HG03342 (cell line): ENCODE data around the gene RITA1.
A peak's percentile ranks its signal among the peaks of the same experiment; 100 is the strongest.

Experiments used
- ATAC-seq: cut with Tn5 transposase; IDR thresholded peaks from one replicate; pipeline ENCODE4 v1.9.1; 2021; ENCODE audit warnings: mild to moderate bottlenecking, moderate library complexity; ENCODE audit not compliant: unreplicated experiment

Gene RITA1

DNA sequence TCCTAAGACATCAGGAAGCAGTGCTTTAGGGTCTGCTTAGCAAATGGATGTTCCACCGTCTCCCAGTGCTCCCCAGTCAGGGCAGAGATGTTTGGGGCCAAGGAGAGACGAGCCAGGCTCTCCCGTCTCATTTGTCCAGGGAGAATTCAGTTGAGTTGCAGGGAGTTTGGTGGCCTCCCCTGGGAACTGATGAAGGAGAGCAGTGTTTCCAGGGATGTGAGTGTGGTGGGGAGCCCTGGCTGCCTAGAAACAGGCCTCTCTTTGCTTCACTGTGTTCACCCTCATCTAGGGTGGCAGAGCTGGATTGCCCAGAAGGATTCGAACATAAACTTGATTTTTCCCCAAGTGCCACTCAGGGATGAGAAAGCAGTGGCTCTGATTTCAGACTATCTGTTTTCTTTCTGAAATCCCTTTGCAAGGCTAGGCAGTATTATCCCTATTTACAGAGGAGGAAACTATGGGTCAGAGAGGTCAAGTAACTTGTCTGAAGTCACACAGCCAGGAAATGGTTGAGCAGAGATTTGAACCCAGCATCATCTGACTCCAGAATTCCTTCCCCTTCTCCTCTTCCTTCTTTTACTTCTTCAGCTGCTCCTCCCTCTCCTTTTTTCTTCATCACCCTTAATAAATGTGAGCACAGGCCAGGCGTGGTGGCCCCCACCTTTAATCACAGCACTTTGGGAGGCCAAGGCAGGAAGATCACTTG, 42.3 kb downstream of the RITA1 start:
- no peak for ATAC-seq

DNA sequence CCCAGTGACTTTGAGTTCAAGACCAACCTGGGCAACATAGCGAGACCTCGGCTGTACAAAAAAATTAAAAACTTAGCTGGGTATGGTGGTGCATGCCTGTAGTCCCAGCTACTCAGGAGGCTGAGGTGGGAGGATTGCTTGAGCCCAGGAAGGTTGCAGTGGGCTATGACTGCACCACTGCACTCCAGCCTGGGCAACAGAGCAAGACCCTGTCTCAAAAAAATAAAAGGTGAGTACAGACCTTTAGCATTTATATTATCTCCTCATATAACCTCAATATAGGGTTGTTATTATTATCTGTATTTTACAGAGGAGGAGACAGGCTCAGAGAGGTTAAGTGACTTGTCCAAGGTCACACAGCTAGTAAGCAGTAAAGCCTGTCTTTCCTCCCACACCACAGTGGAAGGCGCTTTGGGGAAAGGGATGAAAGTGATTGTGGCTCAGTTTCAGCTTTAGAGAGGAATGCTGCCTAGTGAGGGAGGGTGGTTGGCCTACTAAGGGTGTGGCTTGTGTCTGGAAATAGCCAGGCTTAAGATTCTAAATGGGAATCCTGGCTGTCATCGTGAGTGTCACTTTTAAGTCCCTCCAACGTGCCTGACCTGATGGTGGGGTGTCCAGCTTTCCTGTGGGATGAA, 43.0 kb downstream of the RITA1 start:
- ATAC-seq = no peak

DNA sequence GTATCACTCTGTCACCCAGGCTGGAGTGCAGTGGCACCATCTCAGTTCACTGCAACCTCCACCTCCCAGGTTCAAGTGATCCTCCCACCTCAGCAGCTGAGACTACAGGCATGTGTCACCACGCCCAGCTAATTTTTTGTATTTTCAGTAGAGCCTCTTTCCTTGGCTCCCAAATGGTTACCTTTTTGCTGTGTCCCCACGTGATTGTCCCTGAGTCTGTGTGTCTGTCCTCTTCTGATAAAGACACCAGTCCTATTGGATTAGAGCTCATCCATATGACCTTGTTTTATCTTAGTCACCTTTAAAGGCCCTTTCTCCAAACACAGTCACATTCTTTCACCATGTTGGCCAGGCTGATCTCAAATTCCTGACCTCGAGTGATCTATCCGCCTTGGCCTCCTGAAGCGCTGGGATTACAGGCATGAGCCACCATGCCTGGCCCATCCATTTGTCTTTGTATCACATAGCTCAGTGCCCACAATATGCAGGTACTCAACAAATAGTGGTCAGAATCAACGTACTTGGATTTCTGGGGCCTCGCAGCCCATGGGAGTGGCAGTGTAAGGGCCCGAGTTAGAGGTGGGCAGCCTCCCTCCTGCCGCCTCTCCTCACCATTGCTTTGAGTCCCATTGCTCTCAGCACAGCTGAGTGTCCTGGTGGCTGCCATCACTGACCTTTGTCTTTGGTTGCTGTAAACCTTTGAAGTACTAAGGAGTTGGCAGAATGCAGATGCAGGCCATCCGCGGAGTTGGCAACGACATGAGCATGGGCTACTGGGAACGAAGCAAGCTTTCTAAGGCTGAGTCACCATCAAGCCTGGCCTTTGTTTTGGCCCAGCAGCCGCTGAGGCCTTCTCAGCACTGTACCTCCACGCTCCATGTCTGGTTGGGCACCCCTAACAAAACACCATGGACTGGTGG, 45.1 kb downstream of the RITA1 start:
- peak; percentile 23 for ATAC-seq

DNA sequence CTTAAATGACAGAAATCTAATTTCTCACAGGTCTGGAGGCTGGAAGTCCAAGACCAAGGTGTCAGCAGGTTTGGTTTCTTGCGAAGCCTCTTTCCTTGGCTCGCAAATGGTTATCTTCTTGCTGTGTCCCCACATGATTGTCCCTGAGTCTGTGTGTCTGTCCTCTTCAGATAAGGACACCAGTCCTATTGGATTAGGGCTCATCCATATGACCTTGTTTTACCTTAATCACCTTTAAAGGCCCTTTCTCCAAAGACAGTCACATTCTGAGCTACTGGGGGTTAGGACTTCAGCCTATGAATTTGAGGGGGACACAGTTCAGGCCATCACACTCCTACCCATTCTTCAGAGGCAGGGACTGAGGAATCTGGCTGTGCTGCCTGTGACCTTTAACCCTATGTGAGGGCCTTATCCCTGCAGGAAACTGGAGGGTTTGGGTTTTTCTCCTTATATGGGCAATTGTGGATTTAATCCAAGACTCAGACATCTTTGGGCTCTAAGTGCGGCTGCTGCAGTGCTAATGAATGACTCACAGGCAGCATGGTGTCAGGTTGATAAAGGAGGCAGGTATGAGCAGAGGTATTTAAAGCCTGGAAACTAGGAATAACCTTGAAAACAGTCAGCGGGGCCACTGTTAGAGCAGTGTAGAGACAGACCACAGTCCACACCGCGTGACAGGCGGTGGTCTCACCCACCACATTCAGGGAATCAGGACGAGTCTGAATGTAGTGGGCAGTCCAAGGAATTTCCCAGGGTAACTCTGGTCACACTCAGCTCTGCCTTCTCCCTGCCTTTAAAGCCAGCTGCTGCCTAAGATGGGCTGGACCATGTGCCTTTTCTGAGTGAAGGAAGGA, 45.9 kb downstream of the RITA1 start:
- no peak for ATAC-seq

DNA sequence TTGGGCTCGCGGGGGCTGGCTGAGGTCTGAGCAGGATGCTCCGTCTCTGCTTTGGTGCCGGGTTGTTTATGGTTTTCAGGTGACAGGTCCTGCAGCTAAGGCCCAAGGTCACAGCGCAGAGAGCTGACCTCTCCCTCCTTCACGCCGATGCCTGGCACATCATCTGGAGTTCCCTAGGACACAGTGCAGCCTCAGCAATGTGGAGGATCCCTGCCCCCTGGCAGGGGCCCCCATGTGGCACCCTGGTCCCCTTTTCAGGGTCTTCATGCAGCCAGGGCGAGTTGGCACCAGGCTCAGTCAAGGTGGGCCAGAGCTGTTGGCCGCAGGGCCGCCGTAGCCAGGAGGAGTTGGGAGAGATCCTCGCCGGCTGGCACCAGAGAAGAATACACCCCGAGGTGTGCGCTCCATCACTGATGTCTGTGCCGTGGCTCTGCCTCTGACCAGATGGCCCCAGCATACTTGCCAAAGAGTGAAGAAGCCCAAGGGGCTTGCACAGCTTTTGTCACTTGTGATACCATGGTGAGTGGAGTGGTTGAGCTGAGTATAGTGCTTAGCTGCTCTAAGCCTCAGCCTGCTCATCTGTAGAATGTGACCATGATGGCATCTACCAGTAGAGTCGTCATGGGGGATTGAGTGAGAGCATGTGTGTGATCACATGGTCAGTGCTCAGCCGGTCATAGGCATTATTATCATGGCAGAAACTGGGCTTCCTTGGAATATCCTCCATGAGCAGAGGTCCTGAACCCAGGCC, 46.7 kb downstream of the RITA1 start:
- no peak for ATAC-seq

DNA sequence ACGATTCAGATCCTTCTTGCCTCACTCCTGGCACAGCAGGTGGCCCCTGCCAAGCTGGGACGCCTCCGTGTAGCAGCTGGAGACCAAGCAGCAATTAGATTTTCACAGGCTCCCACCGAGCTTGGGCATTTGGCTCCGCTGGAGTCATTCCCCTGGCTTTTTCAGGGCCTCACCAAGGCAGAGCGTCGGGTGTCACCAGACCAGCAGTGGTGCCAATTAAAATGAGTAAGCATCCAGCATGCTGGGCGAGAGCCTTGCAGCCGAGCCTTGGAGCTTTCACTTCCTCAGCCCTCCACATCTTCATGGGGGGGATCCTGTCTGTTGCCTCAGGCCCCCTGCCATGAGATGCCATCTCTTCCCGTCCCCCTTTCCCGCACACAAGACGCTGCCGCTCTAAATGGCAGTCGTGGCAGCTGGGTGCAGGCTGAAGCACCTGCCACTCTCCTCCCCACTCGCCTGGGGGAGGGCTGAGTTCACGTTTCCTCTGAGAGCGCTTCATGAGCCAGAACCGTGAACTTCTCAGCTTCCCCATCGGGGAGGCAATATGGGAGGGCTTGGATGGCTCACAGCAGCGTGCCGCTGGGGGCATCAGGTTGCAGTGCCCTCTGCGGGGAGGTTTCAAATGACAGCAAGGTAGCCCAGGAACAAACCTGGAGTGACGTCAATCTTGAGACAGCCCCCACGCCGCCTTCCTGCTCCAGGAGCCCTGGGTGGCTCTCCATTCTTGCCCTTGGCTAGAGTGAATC, 47.5 kb downstream of the RITA1 start:
- ATAC-seq = peak; percentile 65

DNA sequence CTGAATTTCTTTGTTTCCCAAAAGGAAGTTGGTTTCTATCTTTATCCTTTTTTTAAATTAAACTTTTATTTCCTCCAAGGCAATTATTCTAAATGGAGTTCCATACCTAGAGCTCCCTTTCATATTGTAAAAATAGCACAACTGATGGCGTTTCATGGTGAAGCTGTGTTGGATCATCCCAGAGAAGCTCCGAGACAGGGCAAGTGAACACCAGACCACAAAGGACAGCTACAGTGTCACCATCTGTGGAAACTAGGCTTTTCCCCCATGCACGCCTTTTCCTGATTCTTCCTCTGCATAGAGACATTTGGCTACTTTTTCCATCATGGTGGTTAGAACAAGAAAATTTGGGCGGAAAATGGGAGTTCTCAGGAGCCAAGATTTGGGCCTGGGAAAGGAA, 48.4 kb downstream of the RITA1 start:
- no peak for ATAC-seq

DNA sequence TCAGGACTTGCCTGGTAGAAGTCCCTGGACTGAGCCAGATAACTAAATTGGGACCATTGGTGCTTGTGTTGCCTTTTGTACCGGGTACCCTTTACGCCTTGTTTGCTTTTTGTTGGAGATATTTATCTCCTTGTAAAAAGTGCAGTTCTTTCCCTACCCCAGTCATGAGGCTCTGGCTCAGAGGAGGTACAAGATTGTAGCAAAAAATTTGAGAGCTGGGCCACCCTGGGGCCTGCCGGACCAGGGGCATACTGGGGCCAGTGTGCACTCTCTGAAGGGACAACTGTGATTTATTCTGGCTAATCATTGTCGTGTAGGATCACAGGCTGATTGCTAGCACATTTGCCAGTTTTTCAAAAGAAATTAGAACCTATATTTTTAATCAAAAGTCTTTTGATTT, 49.0 kb downstream of the RITA1 start:
- ATAC-seq = no peak

DNA sequence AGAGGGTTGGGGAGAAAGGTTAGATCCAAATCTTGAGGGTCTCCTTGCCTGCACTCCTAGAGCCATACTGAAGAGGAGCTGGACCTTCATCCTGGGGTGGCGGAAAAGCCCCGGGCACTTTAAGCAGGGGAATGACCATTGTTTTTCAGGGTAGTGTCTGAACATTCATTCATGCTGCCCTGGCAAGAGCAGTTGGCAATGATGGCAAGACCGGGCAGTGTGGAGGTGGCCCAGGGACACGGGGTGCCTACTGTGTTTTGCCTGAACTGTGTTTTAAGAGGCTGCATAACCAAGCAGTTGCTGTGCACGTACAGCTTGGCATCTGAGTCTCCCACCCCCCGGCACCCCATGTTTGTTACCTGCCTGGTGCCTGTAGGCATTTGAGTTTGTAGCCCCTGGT, 50.5 kb downstream of the RITA1 start:
- no peak for ATAC-seq

DNA sequence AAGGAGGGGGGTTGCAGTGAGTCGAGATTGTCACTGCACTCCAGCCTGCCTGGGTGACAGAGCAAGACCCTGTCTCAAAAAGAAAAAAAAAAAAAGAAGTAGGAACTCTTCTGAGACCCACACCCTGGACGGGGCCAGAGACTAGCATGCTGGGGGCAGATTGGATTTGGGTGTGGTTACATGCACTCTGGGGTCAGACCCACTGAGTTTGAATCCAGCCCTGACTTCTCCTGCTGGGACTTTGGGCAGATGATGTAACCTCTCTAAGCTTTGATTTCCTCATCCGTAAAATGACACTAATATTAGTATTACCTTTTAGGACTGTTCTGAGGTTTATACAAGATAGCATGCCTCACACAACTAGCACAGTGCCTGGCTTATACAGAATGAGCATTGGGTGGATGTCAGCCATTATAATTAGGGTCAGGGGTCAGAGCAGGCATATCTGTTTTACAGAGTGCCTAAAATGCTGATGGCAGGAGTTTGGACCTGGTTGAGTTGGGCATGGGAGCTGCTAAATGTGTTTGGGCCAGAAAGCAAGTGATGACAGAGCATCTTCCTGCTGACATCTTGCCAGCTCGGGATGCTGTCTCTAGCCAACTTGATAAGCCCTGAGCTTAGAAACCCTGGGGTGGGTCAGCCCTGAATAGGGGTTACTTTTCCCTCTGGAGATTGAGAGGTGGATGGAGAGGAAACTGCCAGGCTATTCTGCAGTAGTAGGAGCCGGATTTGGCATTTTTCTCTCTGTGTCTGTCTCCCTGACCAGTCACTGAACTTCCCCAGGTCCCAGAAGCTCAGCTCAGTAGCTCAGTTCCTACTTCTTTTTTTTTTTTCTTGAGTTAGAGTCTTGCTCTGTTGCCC, 51.2 kb downstream of the RITA1 start:
- ATAC-seq = no peak

DNA sequence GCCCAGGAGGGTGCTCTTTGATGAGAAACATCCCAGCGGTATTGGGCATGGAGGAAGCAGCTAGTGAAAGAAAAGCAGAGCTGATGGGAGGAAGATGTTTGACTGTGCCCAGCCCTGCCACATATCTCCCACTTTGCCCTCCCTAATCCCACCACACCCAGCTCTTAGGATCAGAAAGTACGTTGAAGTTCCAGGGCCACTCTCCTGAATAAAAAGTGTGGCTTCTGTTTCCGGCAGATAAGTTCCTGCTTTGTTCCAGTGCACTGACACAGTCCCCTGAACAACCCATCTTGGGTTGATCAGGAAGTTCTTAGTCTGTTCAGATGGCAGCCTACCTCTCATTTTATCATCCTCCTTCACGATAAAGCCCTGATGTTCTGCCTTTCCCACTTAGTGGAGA, 52.2 kb downstream of the RITA1 start:
- no peak for ATAC-seq

DNA sequence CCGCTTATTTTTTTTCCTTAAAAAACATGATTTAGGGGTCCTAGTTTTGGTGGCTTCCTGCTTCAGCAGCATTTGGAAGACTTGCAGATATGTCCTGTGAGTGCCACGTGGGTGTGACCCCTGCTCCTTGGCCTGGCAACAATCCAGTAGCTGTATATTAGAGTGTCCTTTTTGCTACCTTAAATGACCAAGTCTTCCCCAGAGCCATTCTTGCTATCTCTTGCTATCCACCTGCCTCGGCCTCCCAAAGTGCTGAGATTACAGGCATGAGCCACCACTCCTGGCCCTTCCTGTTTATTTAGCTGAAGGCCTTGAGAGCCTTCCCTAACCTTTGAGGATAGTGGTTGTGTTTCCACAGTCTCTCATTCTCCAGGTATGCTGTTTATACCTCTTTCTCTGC, 52.8 kb downstream of the RITA1 start:
- no peak for ATAC-seq

DNA sequence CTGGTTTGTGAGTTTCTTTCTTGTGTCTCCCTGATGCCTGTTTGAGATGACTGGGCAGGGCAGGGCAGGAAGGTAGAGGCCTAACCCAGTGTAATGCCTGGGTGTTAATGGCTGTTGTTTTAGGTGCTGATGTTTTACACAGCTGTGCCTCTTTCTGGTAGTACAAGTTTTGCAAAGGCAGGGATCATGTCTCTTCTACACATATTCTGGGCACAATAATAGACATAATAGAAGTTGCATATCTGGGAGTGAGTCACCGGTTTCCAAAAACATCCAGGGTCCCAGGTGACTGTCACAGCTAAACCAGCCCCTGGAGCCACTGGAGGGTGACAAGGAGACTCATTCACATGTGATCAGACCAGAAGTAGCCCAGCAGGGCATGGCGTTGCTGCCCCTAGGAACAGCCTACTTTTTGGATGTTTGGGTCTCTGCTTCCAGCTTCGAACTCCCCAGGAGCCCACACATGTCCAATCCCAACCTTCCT, 53.8 kb downstream of the RITA1 start:
- no peak for ATAC-seq

DNA sequence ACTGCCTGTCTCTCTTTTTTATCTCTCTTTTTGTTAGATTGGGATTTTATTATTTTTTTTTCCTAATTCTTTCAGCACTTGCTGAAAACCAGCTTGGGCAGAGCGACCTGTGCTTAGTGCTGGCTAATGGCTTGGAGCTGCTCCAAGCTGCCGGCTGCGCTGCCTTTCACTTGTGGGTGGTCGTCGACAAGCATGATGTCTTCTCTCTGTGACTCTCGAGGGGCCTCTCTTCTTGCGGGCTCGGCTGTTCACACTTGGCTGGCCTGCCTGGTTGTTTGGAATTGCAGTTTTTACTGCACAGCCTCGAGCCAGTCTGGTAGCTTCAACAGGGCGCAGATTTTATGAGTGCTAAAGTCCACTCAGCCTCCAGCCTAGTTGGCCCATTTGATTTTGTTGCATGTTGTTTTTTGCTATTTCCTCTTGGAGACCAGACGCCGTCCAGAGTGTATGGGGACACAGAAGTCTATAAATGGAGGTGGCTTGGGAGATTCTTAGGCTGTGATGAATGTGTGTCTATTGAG, 54.4 kb downstream of the RITA1 start:
- ATAC-seq = no peak

DNA sequence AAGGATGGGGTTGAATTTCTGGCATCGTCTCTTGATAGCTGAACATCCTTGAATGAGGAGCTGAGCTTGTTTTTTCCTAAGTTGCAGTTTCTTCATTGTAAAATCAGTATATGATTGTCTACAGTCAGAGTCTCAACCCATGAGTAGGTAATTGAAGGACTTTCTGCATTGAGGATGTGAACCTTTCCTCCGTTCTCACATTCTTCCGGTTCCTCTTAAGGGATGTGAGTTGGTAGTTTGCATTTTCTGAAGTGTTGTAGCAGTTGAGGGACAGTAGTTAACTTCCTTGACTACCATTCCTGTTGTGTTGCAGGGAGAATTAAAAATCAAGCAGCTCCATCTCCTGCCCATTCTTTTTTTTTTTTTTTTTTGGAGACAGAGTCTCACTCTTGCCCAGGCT, 54.9 kb downstream of the RITA1 start:
- peak; percentile 77 for ATAC-seq

DNA sequence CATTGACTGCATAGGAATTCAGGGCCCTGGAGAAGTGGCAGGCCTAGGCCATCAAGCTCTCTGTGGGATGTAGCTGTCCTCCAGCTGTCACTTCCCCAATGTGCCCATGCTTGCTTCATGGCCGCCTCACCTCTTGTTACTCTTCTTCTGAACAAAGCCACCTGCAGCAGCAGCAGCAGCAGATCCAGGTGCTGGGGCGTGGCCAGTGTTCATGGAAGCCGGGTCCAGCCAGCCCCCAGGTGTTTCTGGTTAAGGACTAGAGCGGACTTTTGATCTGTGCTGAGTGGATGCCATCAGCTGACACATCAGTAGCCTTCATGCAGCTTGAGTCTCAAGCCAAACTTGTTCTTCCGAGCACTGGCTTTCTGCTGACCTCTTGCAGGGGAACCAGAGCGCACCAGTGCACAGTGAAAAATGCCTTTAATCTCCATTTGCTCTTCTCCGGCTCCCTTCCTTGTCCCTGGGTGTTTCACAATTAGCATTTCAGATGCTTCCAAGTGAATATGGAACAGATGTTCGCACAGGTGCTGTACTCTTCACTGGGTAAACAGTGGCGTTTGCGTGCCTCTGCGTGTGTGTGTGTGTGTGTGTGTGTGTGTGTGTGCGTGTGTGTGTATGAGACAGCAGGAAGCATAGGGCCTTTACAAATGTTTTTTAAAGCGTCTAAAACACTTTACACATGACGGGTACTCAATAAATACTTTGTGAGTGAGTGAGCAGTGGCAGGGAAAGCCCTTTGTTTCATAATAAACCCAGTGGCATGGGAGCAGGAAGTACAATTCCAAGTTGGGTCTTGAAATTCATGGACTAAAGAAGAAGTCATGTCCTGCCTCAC, 55.9 kb downstream of the RITA1 start:
- ATAC-seq = no peak
